HCT116 (cell line): Measurements from ENCODE around the gene CHST8. TPM values are rescaled to one million over a fixed set of nuclear protein-coding genes. Genes with fewer than 3 reads are reported as not detected.

ENCODE experiments used
- ATAC-seq: fragments of 200-7000 bp; cut with Tn5 transposase; 2 replicates; pipeline ENCODE4 v1.9.1; 2020; ENCODE audit warnings: mild to moderate bottlenecking, moderate library complexity
- BruUV-seq: library from RNA; stranded (reverse); fragments of 400-500 nt; replicated peaks from 2 replicates; lab custom pipeline; 2021; lab: Mats Ljungman, UMichigan
- CTCF ChIA-PET: fragments of 300-600 bp; sonication (Branson Sonifier 250); formaldehyde crosslinking; loops from one replicate; lab custom pipeline; 2021; ENCODE audit warnings: antibody characterized with exemption; lab: Charles Lee
- POLR2A ChIA-PET: fragments of 300-600, 350-600 bp; sonication (Branson Sonifier 250); formaldehyde crosslinking; loops from one replicate; lab custom pipeline; 2021; ENCODE audit warnings: antibody characterized with exemption; lab: Charles Lee
- RAD21 ChIA-PET, 2 experiments: fragments of 300-600 bp; sonication (Branson Sonifier 250); formaldehyde crosslinking; loops; one replicate each; lab custom pipeline; 2023; ENCODE audit warnings: low total read pairs in 2 of 2; ENCODE audit not compliant: uncharacterized antibody in 2 of 2, unreplicated experiment in 2 of 2, low non-redundant PET in 1 of 2; lab: Charles Lee
- DNase-seq: peaks from one replicate; pipeline ENCODE4 v3.0.0-alpha.2; 2010; ENCODE audit warnings: low read depth, low spot score
- H2AFZ ChIP-seq: fragments of 200-600 bp; shearing (Covaris generic), sonication (generic); 2 replicates; pipeline ENCODE4 v1.6.1; 2017; ENCODE audit warnings: low read depth, mixed run types, mixed read lengths, antibody characterized with exemption, low read length; ENCODE audit not compliant: poor library complexity, severe bottlenecking
- H3K27ac ChIP-seq: 2 replicates; pipeline ENCODE4 v1.5.1; 2012; ENCODE audit warnings: low read depth, low read length
- H3K27me3 ChIP-seq: fragments of 200-600 bp; sonication (generic); 2 replicates; pipeline ENCODE4 v1.6.1; 2016; ENCODE audit warnings: mixed run types, low read length, mixed read lengths; ENCODE audit not compliant: insufficient read depth
- H3K36me3 ChIP-seq, 2 experiments: fragments of 200-500 bp in 1 of 2; fragments of 200-600 bp in 1 of 2; sonication (Bioruptor generic) in 1 of 2; sonication (generic) in 1 of 2; 2 replicates each; pipeline versions ENCODE4 v1.5.1 to v1.6.1; 2014 to 2016; ENCODE audit warnings: low read length in 2 of 2, inconsistent platforms in 1 of 2, mixed read lengths in 1 of 2, mixed run types in 1 of 2; ENCODE audit not compliant: insufficient read depth in 2 of 2, control insufficient read depth in 1 of 2
- H3K4me1 ChIP-seq, 2 experiments: fragments of 200-600 bp in 1 of 2; sonication (generic) in 1 of 2; 2 replicates each; pipeline versions ENCODE4 v1.5.1 to v1.6.1; 2012 to 2017; ENCODE audit warnings: low read length in 2 of 2, inconsistent platforms in 1 of 2, mild to moderate bottlenecking in 1 of 2, mixed read lengths in 1 of 2, mixed run types in 1 of 2, moderate library complexity in 1 of 2; ENCODE audit not compliant: insufficient read depth in 2 of 2, control insufficient read depth in 1 of 2
- H3K4me2 ChIP-seq: fragments of 200-600 bp; sonication (generic); 2 replicates; pipeline ENCODE4 v1.6.1; 2017; ENCODE audit warnings: mixed run types, low read length, mixed read lengths
- H3K4me3 ChIP-seq, 2 experiments: fragments of 200-600 bp in 1 of 2; sonication (generic) in 1 of 2; replicated peaks in 1 of 2; 2 replicates each; pipeline ENCODE4 v1.5.1; 2011 to 2016; ENCODE audit warnings: low read length in 2 of 2, control low read depth in 1 of 2, low read depth in 1 of 2, mild to moderate bottlenecking in 1 of 2, mixed read lengths in 1 of 2, mixed run types in 1 of 2
- H3K79me2 ChIP-seq: fragments of 200-600 bp; sonication (generic); 2 replicates; pipeline ENCODE4 v1.6.1; 2017; ENCODE audit warnings: mild to moderate bottlenecking, mixed run types, low read length, moderate library complexity, mixed read lengths; ENCODE audit not compliant: insufficient read depth
- H3K9ac ChIP-seq: fragments of 200-600 bp; sonication (generic); 2 replicates; pipeline ENCODE4 v1.6.1; 2016; ENCODE audit warnings: low read length, mixed read lengths
- H3K9me2 ChIP-seq: fragments of 200-600 bp; sonication (generic), shearing (Covaris generic); 2 replicates; pipeline ENCODE4 v1.6.1; 2017; ENCODE audit warnings: mixed run types, mild to moderate bottlenecking, moderate library complexity; ENCODE audit not compliant: insufficient read depth
- H3K9me3 ChIP-seq, 2 experiments: fragments of 200-500 bp in 1 of 2; fragments of 200-600 bp in 1 of 2; sonication (Bioruptor generic) in 1 of 2; sonication (generic) in 1 of 2; 2 replicates each; pipeline ENCODE4 v1.6.1; 2014 to 2017; ENCODE audit warnings: low read length in 2 of 2, mixed read lengths in 2 of 2, inconsistent platforms in 1 of 2, low read depth in 1 of 2, mild to moderate bottlenecking in 1 of 2, mixed run types in 1 of 2, moderate library complexity in 1 of 2; ENCODE audit not compliant: control insufficient read depth in 1 of 2, insufficient read depth in 1 of 2
- H4K20me1 ChIP-seq: fragments of 200-600 bp; sonication (generic), shearing (Covaris generic); 2 replicates; pipeline ENCODE4 v1.6.1; 2017; ENCODE audit warnings: mixed run types, mild to moderate bottlenecking, moderate library complexity; ENCODE audit not compliant: insufficient read depth
- CEBPB ChIP-seq: IDR thresholded peaks from 2 replicates; pipeline ENCODE4 v1.6.1; 2012; ENCODE audit warnings: low read depth
- EGR1 ChIP-seq: IDR thresholded peaks from 2 replicates; pipeline ENCODE4 v1.6.1; 2012; ENCODE audit warnings: low read depth
- ELF1 ChIP-seq: IDR thresholded peaks from 2 replicates; pipeline ENCODE4 v1.6.1; 2012; ENCODE audit warnings: low read depth, borderline replicate concordance
- EZH2 ChIP-seq: fragments of 200-600 bp; sonication (generic); IDR thresholded peaks from 2 replicates; pipeline ENCODE4 v1.6.1; 2017; ENCODE audit warnings: antibody characterized with exemption, mixed run types
- EZH2phosphoT487 ChIP-seq: fragments of 200-600 bp; IDR thresholded peaks from 2 replicates; pipeline ENCODE4 v1.6.1; 2018; ENCODE audit warnings: antibody characterized with exemption, borderline replicate concordance
- POLR2AphosphoS5 ChIP-seq: IDR thresholded peaks from 2 replicates; pipeline ENCODE4 v1.6.1; 2011; ENCODE audit warnings: mild to moderate bottlenecking, low read depth, low read length, moderate library complexity
- RAD21 ChIP-seq: IDR thresholded peaks from 2 replicates; pipeline ENCODE4 v1.6.1; 2012; ENCODE audit warnings: low read depth, mild to moderate bottlenecking
- TCF7L2 ChIP-seq: IDR thresholded peaks from 2 replicates; pipeline ENCODE4 v1.7.0; 2011; ENCODE audit warnings: borderline replicate concordance, inconsistent platforms; ENCODE audit not compliant: insufficient read depth, insufficient read length; ENCODE audit errors: extremely low read depth
- YY1 ChIP-seq: IDR thresholded peaks from 2 replicates; pipeline ENCODE4 v1.6.1; 2011; ENCODE audit warnings: low read length, low read depth, moderate library complexity, mild to moderate bottlenecking; ENCODE audit not compliant: insufficient replicate concordance; ENCODE audit errors: extremely low read depth
- ZNF274 ChIP-seq: fragments of 200-500 bp; sonication (Bioruptor generic); IDR thresholded peaks from 2 replicates; pipeline ENCODE4 v1.6.1; 2014; ENCODE audit warnings: mild to moderate bottlenecking, low read depth, low read length, inconsistent platforms
- intact Hi-C: fragments of 100-400 bp; cut with micrococcal nuclease; formaldehyde crosslinking; loops from 2 replicates; pipeline ENCODE4 v1.10.0; 2022
- total RNA-seq: library from RNA; stranded (reverse); gene quantifications from one replicate; pipeline ENCODE4 v1.2.1, GENCODE V29; 2021; ENCODE audit not compliant: unreplicated experiment
- TF ChIP-seq, protein P1 (sequence below): IDR thresholded peaks from 2 replicates; pipeline ENCODE4 v1.6.1; 2012
- TF ChIP-seq, protein P2 (sequence below), 3 experiments: fragments of 200-600 bp in 1 of 3; sonication (generic) in 1 of 3; IDR thresholded peaks in 2 of 3; conservative IDR thresholded peaks in 1 of 3; 2 replicates each; pipeline ENCODE4 v1.5.1; 2012 to 2017; ENCODE audit warnings: low read depth in 2 of 3, low read length in 2 of 3, antibody characterized with exemption in 1 of 3, borderline replicate concordance in 1 of 3, control low read depth in 1 of 3, mild to moderate bottlenecking in 1 of 3, mixed read lengths in 1 of 3, mixed run types in 1 of 3, moderate library complexity in 1 of 3; ENCODE audit not compliant: insufficient read depth in 1 of 3
- TF ChIP-seq, protein P3 (sequence below): IDR thresholded peaks from 2 replicates; pipeline ENCODE4 v1.6.1; 2011; ENCODE audit warnings: mild to moderate bottlenecking, low read length, moderate library complexity; ENCODE audit not compliant: insufficient replicate concordance; ENCODE audit errors: extremely low read depth

Gene CHST8
- total RNA-seq, 1 experiment from 2014 or later, result not detected

DNA sequence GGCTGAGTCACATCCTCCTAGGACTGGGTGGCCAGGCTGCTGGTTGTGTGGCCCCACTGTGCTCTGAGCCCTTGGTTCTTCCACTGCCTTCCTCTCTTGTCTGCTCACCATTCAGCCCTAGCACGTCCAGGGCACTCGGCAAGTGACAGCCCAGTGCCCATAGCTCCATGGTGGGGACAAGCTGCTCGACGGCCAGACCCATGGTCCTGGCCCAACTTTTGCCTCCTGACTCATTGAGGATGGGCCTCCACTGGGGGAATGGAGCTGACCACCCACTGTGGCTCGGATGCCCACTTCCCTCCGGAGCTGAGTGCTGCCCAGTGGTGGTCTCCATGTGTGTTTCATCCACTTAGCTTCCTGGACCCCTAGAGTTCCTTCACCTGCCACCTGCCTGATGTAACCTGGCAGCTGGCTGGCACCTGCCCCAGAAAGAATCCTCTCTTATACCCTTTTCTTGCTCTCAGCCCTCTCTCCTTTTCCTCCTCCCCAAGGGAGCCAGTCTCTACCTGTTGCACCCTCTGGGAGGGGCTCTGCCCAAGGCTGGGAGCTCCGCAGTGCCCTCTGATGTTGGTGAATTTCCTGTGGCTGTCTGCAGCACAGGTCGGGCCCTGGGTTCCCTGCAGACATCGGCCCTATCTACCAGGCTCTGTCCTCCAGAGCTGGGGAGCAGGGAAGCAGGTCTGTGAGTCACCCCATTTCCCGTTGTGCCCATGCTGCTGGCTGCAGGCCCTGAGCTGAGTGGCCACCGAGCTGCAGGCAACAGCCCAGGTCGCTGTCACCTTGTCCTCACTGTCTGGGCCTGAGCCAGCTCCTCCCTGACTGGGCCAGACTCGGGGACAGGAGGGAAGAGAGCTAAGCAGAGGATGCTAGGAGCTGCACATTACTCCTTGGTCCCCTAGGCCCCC is 7.4 kb downstream of the CHST8 start:
- no peak for ATAC-seq
- H3K9ac ChIP-seq, result no peak overlapping the region
- peaks cover 9% of the 10 kb centered on the region; the same call in 1 of the 2 replicates for H3K27me3 ChIP-seq
- TF ChIP-seq YY1 (no peak), CEBPB (no peak), RAD21 (no peak), TCF7L2 (no peak), EGR1 (no peak), EZH2 (no peak)
- TF ChIP-seq, protein P1, sequence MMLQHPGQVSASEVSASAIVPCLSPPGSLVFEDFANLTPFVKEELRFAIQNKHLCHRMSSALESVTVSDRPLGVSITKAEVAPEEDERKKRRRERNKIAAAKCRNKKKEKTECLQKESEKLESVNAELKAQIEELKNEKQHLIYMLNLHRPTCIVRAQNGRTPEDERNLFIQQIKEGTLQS, result no peak
- TF ChIP-seq, all 23 proteins: peak for 0
- ChIA-PET POLR2A (no interaction called here), CTCF (interaction anchor here (1.0 kb wide), 1 partner anchor 198 kb away, joined by 3 read pairs; no protein-coding TSS in a partner anchor), RAD21 (no interaction called here)
- H3K27ac ChIP-seq, result no peak overlapping the region
- H3K4me3 ChIP-seq, result no peak overlapping the region
- intact Hi-C loops, result no loop called here
- no peaks in the 10 kb centered on the region for H3K4me1 ChIP-seq
- no peaks in the 10 kb centered on the region for H3K79me2 ChIP-seq
- no peaks in the 10 kb centered on the region for H3K9me2 ChIP-seq
- no peaks in the 10 kb centered on the region for H3K9me3 ChIP-seq
- no peak overlapping the region for H3K4me2 ChIP-seq
- BruUV-seq, result no TSS peak
- H4K20me1 ChIP-seq, result no peaks in the 10 kb centered on the region
- no peaks in the 10 kb centered on the region for H3K36me3 ChIP-seq
- H2AFZ ChIP-seq, result no peak overlapping the region
- DNase-seq, result no peak

DNA sequence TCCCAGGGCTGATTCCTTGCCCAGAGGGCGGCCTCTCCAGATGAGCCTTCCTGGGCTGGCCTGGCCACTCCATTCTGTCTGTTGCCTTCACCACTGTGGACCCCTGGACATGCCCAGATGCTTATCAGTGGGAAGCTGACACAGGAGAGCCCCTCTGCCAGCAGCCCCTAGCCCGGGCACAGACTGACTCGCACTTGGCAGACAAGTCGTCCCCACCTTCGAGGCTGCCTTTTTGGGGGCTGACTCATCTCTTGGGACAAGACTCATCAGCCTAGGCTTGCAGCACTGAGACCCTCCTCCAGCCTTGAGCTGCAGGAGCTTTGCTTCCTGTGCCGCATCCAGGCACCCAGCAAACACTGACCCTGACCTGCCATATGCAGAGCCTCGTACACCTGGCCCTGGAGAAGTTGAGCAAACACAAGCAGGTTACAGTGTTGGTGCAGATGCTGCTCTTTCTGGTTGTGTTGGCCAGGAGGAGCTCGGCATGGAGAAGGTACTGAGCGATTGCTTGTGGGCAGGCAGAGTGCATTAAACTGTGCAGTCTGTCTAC is 8.1 kb downstream of the CHST8 start:
- Histone ChIP-seq H3K4me1 (no peaks in the 10 kb centered on the region), H4K20me1 (no peaks in the 10 kb centered on the region), H3K9ac (no peak overlapping the region), H3K36me3 (no peaks in the 10 kb centered on the region), H3K9me2 (no peaks in the 10 kb centered on the region), H3K27ac (no peak overlapping the region), H3K9me3 (no peaks in the 10 kb centered on the region), H3K4me2 (no peak overlapping the region), H2AFZ (no peak overlapping the region), H3K4me3 (no peak overlapping the region), H3K27me3 (peaks cover 9% of the 10 kb centered on the region; the same call in 1 of the 2 replicates), H3K79me2 (no peaks in the 10 kb centered on the region)
- no TSS peak for BruUV-seq
- ATAC-seq, result no peak
- ChIA-PET POLR2A (no interaction called here), RAD21 (no interaction called here), CTCF (interaction anchor here (1.0 kb wide), 1 partner anchor 199 kb away, joined by 3 read pairs; no protein-coding TSS in a partner anchor)
- no peak for DNase-seq
- intact Hi-C loops, result no loop called here
- TF ChIP-seq, protein P2, sequence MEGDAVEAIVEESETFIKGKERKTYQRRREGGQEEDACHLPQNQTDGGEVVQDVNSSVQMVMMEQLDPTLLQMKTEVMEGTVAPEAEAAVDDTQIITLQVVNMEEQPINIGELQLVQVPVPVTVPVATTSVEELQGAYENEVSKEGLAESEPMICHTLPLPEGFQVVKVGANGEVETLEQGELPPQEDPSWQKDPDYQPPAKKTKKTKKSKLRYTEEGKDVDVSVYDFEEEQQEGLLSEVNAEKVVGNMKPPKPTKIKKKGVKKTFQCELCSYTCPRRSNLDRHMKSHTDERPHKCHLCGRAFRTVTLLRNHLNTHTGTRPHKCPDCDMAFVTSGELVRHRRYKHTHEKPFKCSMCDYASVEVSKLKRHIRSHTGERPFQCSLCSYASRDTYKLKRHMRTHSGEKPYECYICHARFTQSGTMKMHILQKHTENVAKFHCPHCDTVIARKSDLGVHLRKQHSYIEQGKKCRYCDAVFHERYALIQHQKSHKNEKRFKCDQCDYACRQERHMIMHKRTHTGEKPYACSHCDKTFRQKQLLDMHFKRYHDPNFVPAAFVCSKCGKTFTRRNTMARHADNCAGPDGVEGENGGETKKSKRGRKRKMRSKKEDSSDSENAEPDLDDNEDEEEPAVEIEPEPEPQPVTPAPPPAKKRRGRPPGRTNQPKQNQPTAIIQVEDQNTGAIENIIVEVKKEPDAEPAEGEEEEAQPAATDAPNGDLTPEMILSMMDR (IDR thresholded peaks at IDR 0.05 in 2 of 3, conservative IDR thresholded peaks at IDR 0.05 in 1 of 3; ENCODE audit: borderline replicate concordance in 1 of 3, insufficient read depth in 1 of 3, low read depth in 2 of 3, low read length in 2 of 3), result no peak
- TF ChIP-seq RAD21, result no peak
- TF ChIP-seq, protein P3, sequence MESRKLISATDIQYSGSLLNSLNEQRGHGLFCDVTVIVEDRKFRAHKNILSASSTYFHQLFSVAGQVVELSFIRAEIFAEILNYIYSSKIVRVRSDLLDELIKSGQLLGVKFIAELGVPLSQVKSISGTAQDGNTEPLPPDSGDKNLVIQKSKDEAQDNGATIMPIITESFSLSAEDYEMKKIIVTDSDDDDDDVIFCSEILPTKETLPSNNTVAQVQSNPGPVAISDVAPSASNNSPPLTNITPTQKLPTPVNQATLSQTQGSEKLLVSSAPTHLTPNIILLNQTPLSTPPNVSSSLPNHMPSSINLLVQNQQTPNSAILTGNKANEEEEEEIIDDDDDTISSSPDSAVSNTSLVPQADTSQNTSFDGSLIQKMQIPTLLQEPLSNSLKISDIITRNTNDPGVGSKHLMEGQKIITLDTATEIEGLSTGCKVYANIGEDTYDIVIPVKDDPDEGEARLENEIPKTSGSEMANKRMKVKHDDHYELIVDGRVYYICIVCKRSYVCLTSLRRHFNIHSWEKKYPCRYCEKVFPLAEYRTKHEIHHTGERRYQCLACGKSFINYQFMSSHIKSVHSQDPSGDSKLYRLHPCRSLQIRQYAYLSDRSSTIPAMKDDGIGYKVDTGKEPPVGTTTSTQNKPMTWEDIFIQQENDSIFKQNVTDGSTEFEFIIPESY, result no peak
- no peak for TF ChIP-seq EZH2
- TF ChIP-seq CEBPB, result no peak
- TF ChIP-seq ZNF274, result no peak
- TF ChIP-seq ELF1, result no peak
- TF ChIP-seq POLR2AphosphoS5, result no peak
- no peak for TF ChIP-seq EZH2phosphoT487
